Prostate gland (tissue), 2 donors: ENCODE data around the gene ALKAL2. TPM values are rescaled to one million over a fixed set of nuclear protein-coding genes. Genes with fewer than 3 reads are reported as not detected.

ENCODE experiments used
- DNase-seq: peaks from one replicate; pipeline ENCODE4 v3.0.0-alpha.2; 2019; ENCODE audit warnings: low spot score
- H3K27ac ChIP-seq, 2 donors: fragments of 200-600 bp; sonication (generic); 2 replicates each; pipeline ENCODE4 v1.5.1; 2017 to 2019
- H3K27me3 ChIP-seq: fragments of 200-600 bp; sonication (generic); replicated peaks from 2 replicates; pipeline ENCODE4 v1.5.1; 2019; ENCODE audit not compliant: insufficient read depth
- H3K36me3 ChIP-seq, 2 donors: fragments of 200-600 bp; sonication (generic); 1 replicate in 1 of 2; 2 replicates in 1 of 2; pipeline versions ENCODE4 v1.5.1 to v1.8.1; 2017 to 2019
- H3K4me1 ChIP-seq: fragments of 200-600 bp; sonication (generic); replicated peaks from 2 replicates; pipeline ENCODE4 v1.5.1; 2019
- H3K4me3 ChIP-seq, 2 donors: fragments of 200-600 bp; sonication (generic); 2 replicates each; pipeline ENCODE4 v1.5.1; 2017 to 2019
- H3K9me3 ChIP-seq: fragments of 200-600 bp; sonication (generic); 2 replicates; pipeline ENCODE4 v1.5.1; 2017
- CTCF ChIP-seq, 4 experiments: fragments of 200-600 bp in 2 of 4; fragments of 450-650 bp in 2 of 4; sonication (generic) in 2 of 4; IDR thresholded peaks; 1 replicate in 3 of 4; 2 replicates in 1 of 4; pipeline ENCODE4 v1.5.1; 2016 to 2019; ENCODE audit warnings: antibody characterized with exemption in 4 of 4, mild to moderate bottlenecking in 2 of 4, moderate library complexity in 2 of 4
- POLR2A ChIP-seq: fragments of 450-650 bp; IDR thresholded peaks from one replicate; pipeline ENCODE4 v1.6.1; 2016; ENCODE audit warnings: antibody characterized with exemption, mild to moderate bottlenecking
- POLR2AphosphoS5 ChIP-seq: sonication (generic); formaldehyde crosslinking; IDR thresholded peaks from one replicate; pipeline ENCODE4 v1.6.1; 2017; ENCODE audit warnings: antibody characterized with exemption
- WGBS: methylation state at CpG from one replicate; pipeline ENCODE4 v1.1.5; 2018; 5-methylcytosine and 5-hydroxymethylcytosine counted together
- intact Hi-C: fragments of 100-400 bp; cut with DNase I; formaldehyde crosslinking; loops from one replicate; pipeline ENCODE4 v1.14.2; 2022
- total RNA-seq, 2 donors: library from RNA; depleted of rRNA; stranded (reverse); fragments of >200 nt; gene quantifications; one replicate each; pipeline ENCODE4 v1.1.0, GENCODE V29; 2016

ALKAL2 gene
- total RNA-seq, 2 donors from 2014 or later: 2.6 to 22.6 TPM

GRCh38 chr2:323035-323434 lies 35.1 kb upstream of the ALKAL2 start:
- H3K4me1 ChIP-seq: no peaks in the 10 kb centered on the region
- TF ChIP-seq POLR2AphosphoS5 (no peak), POLR2A (no peak), CTCF (IDR thresholded peaks at IDR 0.05) (no peak)
- intact Hi-C loops: no loop called here
- H3K36me3 ChIP-seq: no peaks in the 10 kb centered on the region
- H3K27me3 ChIP-seq: no peaks in the 10 kb centered on the region
- no peak overlapping the region for H3K27ac ChIP-seq
- 83% methylated on average over 9 of the region's 9 CpGs for WGBS
- no peak for DNase-seq
- H3K4me3 ChIP-seq: no peak overlapping the region
- no peaks in the 10 kb centered on the region for H3K9me3 ChIP-seq

- no peaks in the 10 kb centered on the region for H3K9me3 ChIP-seq
- H3K4me3 ChIP-seq: no peak overlapping the region
- no peaks in the 10 kb centered on the region for H3K36me3 ChIP-seq
- H3K27me3 ChIP-seq: no peaks in the 10 kb centered on the region
- intact Hi-C loops: no loop called here
- H3K27ac ChIP-seq: no peak overlapping the region
- no peak for TF ChIP-seq POLR2A
- TF ChIP-seq CTCF (IDR thresholded peaks at IDR 0.05): no peak
- no peak for TF ChIP-seq POLR2AphosphoS5
- WGBS: 74% methylated on average over 10 of the region's 10 CpGs
- no peak for DNase-seq
- H3K4me1 ChIP-seq: no peaks in the 10 kb centered on the region
Observed at GRCh38 chr2:322326-322725, 34.4 kb upstream of the ALKAL2 start.

GRCh38 chr2:320561-320960 lies 32.7 kb upstream of the ALKAL2 start:
- H3K36me3 ChIP-seq: no peaks in the 10 kb centered on the region

GRCh38 chr2:319059-319600 lies 31.2 kb upstream of the ALKAL2 start:
- intact Hi-C loops: no loop called here
- TF ChIP-seq POLR2AphosphoS5: no peak
- no peak for TF ChIP-seq POLR2A
- no peak for TF ChIP-seq CTCF (IDR thresholded peaks at IDR 0.05)
- DNase-seq: no peak
- Histone ChIP-seq H3K4me3 (no peak overlapping the region), H3K27ac (no peak overlapping the region), H3K4me1 (no peaks in the 10 kb centered on the region), H3K9me3 (no peaks in the 10 kb centered on the region), H3K27me3 (no peaks in the 10 kb centered on the region), H3K36me3 (no peaks in the 10 kb centered on the region)
- 89% methylated on average over 34 of the region's 34 CpGs for WGBS

More at GRCh38 chr2:320561-320960, 32.7 kb upstream of the ALKAL2 start:
- 91% methylated on average over 4 of the region's 4 CpGs for WGBS
- H3K4me1 ChIP-seq: no peaks in the 10 kb centered on the region
- H3K4me3 ChIP-seq: no peak overlapping the region
- H3K27me3 ChIP-seq: no peaks in the 10 kb centered on the region
- no peaks in the 10 kb centered on the region for H3K9me3 ChIP-seq
- TF ChIP-seq CTCF (IDR thresholded peaks at IDR 0.05) (no peak), POLR2A (no peak), POLR2AphosphoS5 (no peak)
- intact Hi-C loops: no loop called here
- DNase-seq: no peak
- H3K27ac ChIP-seq: no peak overlapping the region
